ENCODE data around the gene ACTR1B.
"Not testable (repeated sequence)": the region's sequence is repeated elsewhere in the genome, so short reads cannot be mapped to it uniquely, and the experiment has no call there.

Gene ACTR1B

GRCh38 chr2:97663962-97664635 lies at the start of gene ACTR1B:
Gene ACTR1B (minus strand): TSS chr2:97664044. CDS start chr2:97663890, 154 bp downstream.
- peak; percentile 99 for DNase-seq

- DNase-seq: no peak
Measured at GRCh38 chr2:97712693-97713295, 49.0 kb upstream of the ACTR1B start.

- DNase-seq: not testable (repeated sequence)
Measured at GRCh38 chr2:97712175-97712574, 48.3 kb upstream of the ACTR1B start.

- DNase-seq: no peak
Measured at GRCh38 chr2:97711394-97711711, 47.5 kb upstream of the ACTR1B start.

GRCh38 chr2:97708608-97709007 lies 44.8 kb upstream of the ACTR1B start:
- no peak for DNase-seq

GRCh38 chr2:97708048-97708380 lies 44.2 kb upstream of the ACTR1B start:
- DNase-seq: peak; percentile 26

- no peak for DNase-seq
Measured at GRCh38 chr2:97707362-97708047, 43.7 kb upstream of the ACTR1B start.

- DNase-seq: no peak
Measured at GRCh38 chr2:97706708-97707345, 43.0 kb upstream of the ACTR1B start.

GRCh38 chr2:97706112-97706511 lies 42.3 kb upstream of the ACTR1B start:
- no peak for DNase-seq

GRCh38 chr2:97704989-97705388 lies 41.1 kb upstream of the ACTR1B start:
- no peak for DNase-seq

- DNase-seq: no peak
Measured at GRCh38 chr2:97703741-97704140, 39.9 kb upstream of the ACTR1B start.

GRCh38 chr2:97702731-97703470 lies 39.1 kb upstream of the ACTR1B start:
- DNase-seq: no peak

GRCh38 chr2:97701851-97702465 lies 38.1 kb upstream of the ACTR1B start:
- no peak for DNase-seq

- DNase-seq: no peak
Measured at GRCh38 chr2:97701186-97701585, 37.3 kb upstream of the ACTR1B start.

- DNase-seq: peak; percentile 88
Measured at GRCh38 chr2:97699765-97700444, 36.1 kb upstream of the ACTR1B start.

- DNase-seq: no peak
Measured at GRCh38 chr2:97698530-97698929, 34.7 kb upstream of the ACTR1B start.

GRCh38 chr2:97697252-97698235 lies 33.7 kb upstream of the ACTR1B start:
- peak; percentile 93 for DNase-seq

- no peak for DNase-seq
Measured at GRCh38 chr2:97695744-97696143, 31.9 kb upstream of the ACTR1B start.

GRCh38 chr2:97693476-97693875 lies 29.6 kb upstream of the ACTR1B start:
- DNase-seq: no peak

- no peak for DNase-seq
Measured at GRCh38 chr2:97691166-97691565, 27.3 kb upstream of the ACTR1B start.
